HG03442 (cell line): Measurements from ENCODE around the gene GRHL1.

Source experiments
- ATAC-seq: cut with Tn5 transposase; IDR thresholded peaks from one replicate; pipeline ENCODE4 v1.9.1; 2021; ENCODE audit warnings: mild to moderate bottlenecking, moderate library complexity; ENCODE audit not compliant: unreplicated experiment

GRHL1 gene

GRCh38 chr2:10036095-10036884, 84.8 kb downstream of the GRHL1 start:
- ATAC-seq = no peak

- no peak for ATAC-seq
Observed at GRCh38 chr2:10038123-10038522, 86.6 kb downstream of the GRHL1 start.

GRCh38 chr2:10038716-10039115, 87.2 kb downstream of the GRHL1 start:
- no peak for ATAC-seq

- no peak for ATAC-seq
Observed at GRCh38 chr2:10039658-10040410, 88.3 kb downstream of the GRHL1 start.

GRCh38 chr2:10041711-10042110, 90.2 kb downstream of the GRHL1 start:
- no peak for ATAC-seq

GRCh38 chr2:10042301-10043161, 91.0 kb downstream of the GRHL1 start:
- ATAC-seq = no peak

GRCh38 chr2:10043256-10043905, 91.9 kb downstream of the GRHL1 start, which contains the start of gene KLF11:
TSS of gene KLF11 (plus strand) at chr2:10043550. CDS start at chr2:10043717, 167 bp downstream.
- peak; percentile 68 for ATAC-seq

- peak; percentile 56 for ATAC-seq
Observed at GRCh38 chr2:10043906-10044601, 92.6 kb downstream of the GRHL1 start.

- ATAC-seq = no peak
Observed at GRCh38 chr2:10045561-10046355, 94.3 kb downstream of the GRHL1 start.

- ATAC-seq = no peak
Observed at GRCh38 chr2:10046931-10047330, 95.4 kb downstream of the GRHL1 start.

- ATAC-seq = no peak
Observed at GRCh38 chr2:10047616-10048500, 96.4 kb downstream of the GRHL1 start.

- no peak for ATAC-seq
Observed at GRCh38 chr2:10048501-10049171, 97.1 kb downstream of the GRHL1 start.
